Measurements from ENCODE around the gene AGPS. TPM values are rescaled to one million over a fixed set of nuclear protein-coding genes. Genes with fewer than 3 reads are reported as not detected.

The AGPS gene
- total and polyA plus RNA-seq, 2 of the 13 experiments (the other 11 are each of a cell fraction or from before 2014, with no cell fraction given) = 39.4 to 99.0 TPM

GRCh38 chr2:177476897-177477296 is 84.3 kb downstream of the AGPS start:
- TF ChIP-seq NR3C1 (CRISPR knock-in tag; IDR thresholded peaks at IDR 0.05) = no peak
- TF ChIP-seq HOMEZ (CRISPR knock-in tag; IDR thresholded peaks at IDR 0.05; ENCODE audit: low read depth) = no peak
- TF ChIP-seq FOSL2 (CRISPR knock-in tag; IDR thresholded peaks at IDR 0.05) = no peak
- TF ChIP-seq PHF8 (CRISPR knock-in tag; IDR thresholded peaks at IDR 0.05) = no peak
- no peak for TF ChIP-seq ZBTB38 (CRISPR knock-in tag; IDR thresholded peaks at IDR 0.05)
- no peak for TF ChIP-seq KMT2A (CRISPR knock-in tag; IDR thresholded peaks at IDR 0.05)
- Histone ChIP-seq H2AFZ (ENCODE audit: low read length) (no peak overlapping the region), H3K4me2 (ENCODE audit: low read depth, low read length) (no peak overlapping the region), H3K4me3 (replicated peaks in 1 of 3; ENCODE audit: insufficient read depth in 1 of 3, low read depth in 2 of 3, low read length in 3 of 3) (no peak overlapping the region), H3K36me3 (replicated peaks in 1 of 2; ENCODE audit: control insufficient read depth in 1 of 2, insufficient read depth in 2 of 2, low read length in 2 of 2) (peaks cover 7 to 52% of the 10 kb centered on the region in 2 experiments; a peak in 4 of 5 replicates), H3K4me1 (ENCODE audit: insufficient read depth, low read length) (no peaks in the 10 kb centered on the region), H3K9me3 (ENCODE audit: low read length) (peaks cover 5% of the 10 kb centered on the region), H4K20me1 (ENCODE audit: insufficient read depth, low read length) (no peaks in the 10 kb centered on the region; the same call in 1 of the 2 replicates), H3K27me3 (ENCODE audit: control insufficient read depth in 1 of 2, insufficient read depth in 2 of 2, low read length in 2 of 2) (no peaks in the 10 kb centered on the region), H3K79me2 (ENCODE audit: insufficient read depth, low read length) (no peaks in the 10 kb centered on the region), H3K27ac (ENCODE audit: extremely low read length, insufficient read depth, low read length) (no peak overlapping the region), H3K9ac (ENCODE audit: insufficient read depth, low read depth, low read length) (no peak overlapping the region)
- DNase-seq (ENCODE audit: low spot score) (no peak), ATAC-seq (no peak), FAIRE-seq (no peak)
- WGBS (ENCODE audit: low lambda C conversion rate) = 97% methylated on average over 5 of the region's 5 CpGs
- ChIA-PET CTCF (ENCODE audit: low intra/inter-chr PET ratio, low total read pairs) (no interaction called here), POLR2A (no interaction called here)
- no TSS peak for BruUV-seq (replicated peaks)
- intact Hi-C loops (cut with micrococcal nuclease; ENCODE audit: unreplicated experiment) (no loop called here), in situ Hi-C loops (cut with HindIII; ENCODE audit: extremely low pct_ligation_motif_present, low pct_unique_long_range_greater_than_20kb) (no loop called here)

DNA sequence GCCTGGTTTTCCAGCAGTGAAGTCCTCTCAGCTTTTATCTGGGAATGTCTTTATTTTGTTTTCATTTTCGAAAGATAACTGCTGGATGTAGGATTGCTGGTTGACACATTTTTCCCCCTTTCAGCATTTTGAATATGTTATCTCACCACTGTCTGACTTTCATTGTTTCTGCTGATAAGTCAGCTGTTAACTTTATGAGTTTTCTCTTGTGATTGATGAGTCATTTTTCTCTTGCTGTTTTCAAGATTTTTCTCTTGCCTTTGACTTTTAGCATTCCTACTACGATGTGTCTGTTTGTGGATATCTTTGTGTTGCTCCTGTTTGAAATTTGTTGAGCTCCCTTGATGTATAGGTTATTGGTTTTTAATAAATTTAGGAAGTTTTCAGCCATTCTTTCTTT is 85.5 kb downstream of the AGPS start:
- CTCF ChIA-PET (ENCODE audit: low intra/inter-chr PET ratio, low total read pairs) = no interaction called here
- in situ Hi-C loops (cut with HindIII; ENCODE audit: extremely low pct_ligation_motif_present, low pct_unique_long_range_greater_than_20kb) = no loop called here

More for the DNA sequence above, 85.5 kb downstream of the AGPS start:
- Histone ChIP-seq H3K36me3 (replicated peaks in 1 of 2; ENCODE audit: control insufficient read depth in 1 of 2, insufficient read depth in 2 of 2, low read length in 2 of 2) (peaks cover 6 to 46% of the 10 kb centered on the region in 2 experiments; a peak in 4 of 5 replicates), H4K20me1 (ENCODE audit: insufficient read depth, low read length) (no peaks in the 10 kb centered on the region; the same call in 1 of the 2 replicates), H3K27me3 (ENCODE audit: control insufficient read depth in 1 of 2, insufficient read depth in 2 of 2, low read length in 2 of 2) (no peaks in the 10 kb centered on the region), H3K4me3 (replicated peaks in 1 of 3; ENCODE audit: insufficient read depth in 1 of 3, low read depth in 2 of 3, low read length in 3 of 3) (no peak overlapping the region), H3K79me2 (ENCODE audit: insufficient read depth, low read length) (no peaks in the 10 kb centered on the region), H3K4me2 (ENCODE audit: low read depth, low read length) (no peak overlapping the region), H2AFZ (ENCODE audit: low read length) (no peak overlapping the region), H3K27ac (ENCODE audit: extremely low read length, insufficient read depth, low read length) (no peak overlapping the region), H3K9me3 (ENCODE audit: low read length) (no peaks in the 10 kb centered on the region), H3K4me1 (ENCODE audit: insufficient read depth, low read length) (no peaks in the 10 kb centered on the region), H3K9ac (ENCODE audit: insufficient read depth, low read depth, low read length) (no peak overlapping the region)
- POLR2A ChIA-PET = no interaction called here
- no peak for ATAC-seq
- DNase-seq (ENCODE audit: low spot score) = no peak
- FAIRE-seq = no peak
- intact Hi-C loops (cut with micrococcal nuclease; ENCODE audit: unreplicated experiment) = no loop called here
- BruUV-seq (replicated peaks) = no TSS peak
- 94% methylated on average over 2 of the region's 2 CpGs for WGBS (ENCODE audit: low lambda C conversion rate)
- TF ChIP-seq ZNF281 (CRISPR knock-in tag; IDR thresholded peaks at IDR 0.05; ENCODE audit: borderline replicate concordance) (no peak), ZNF317 (CRISPR knock-in tag; IDR thresholded peaks at IDR 0.05) (peak; percentile 98)
